Measurements from ENCODE around the gene SKA1.

DNA sequence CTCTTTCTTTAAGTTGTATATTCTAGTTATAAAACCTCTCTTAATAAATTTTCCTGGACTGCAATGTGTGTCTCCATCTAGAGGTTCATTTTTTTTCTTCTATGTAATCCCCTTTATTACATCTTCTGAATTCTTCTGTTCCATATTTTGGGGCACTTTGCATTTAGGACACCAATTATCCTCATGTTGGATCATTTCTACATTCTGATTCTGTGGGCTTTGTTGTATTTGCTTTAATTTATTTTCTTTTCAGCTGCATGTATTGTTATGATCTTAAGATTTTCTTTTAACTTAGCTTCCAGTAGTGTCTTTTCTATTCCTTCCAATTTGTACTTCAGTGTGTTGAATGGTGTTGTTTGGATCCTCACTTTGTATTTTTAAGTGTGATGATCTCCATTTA is 5.2 kb upstream of the SKA1 start:
- TF ChIP-seq ELF4 (IDR thresholded peaks at IDR 0.05) (no peak), FOXK2 (IDR thresholded peaks at IDR 0.05) (no peak), ARNT (IDR thresholded peaks at IDR 0.05) (no peak), ZNF384 (IDR thresholded peaks at IDR 0.05) (no peak)
